GM10248 (cell line): Measurements from ENCODE around the gene EME2.

ENCODE experiments used
- CTCF ChIA-PET: fragments of 300-600 bp; sonication (Branson Sonifier 250); formaldehyde crosslinking; extraction: SDS; loops from one replicate; lab custom pipeline; 2021; ENCODE audit warnings: antibody characterized with exemption; lab: Yijun Ruan, JAX
- POLR2A ChIA-PET: fragments of 350-650 bp; sonication (Branson Sonifier 250); formaldehyde crosslinking; extraction: SDS; loops from one replicate; lab custom pipeline; 2020; ENCODE audit warnings: antibody characterized with exemption; lab: Yijun Ruan, JAX
- DNase-seq: peaks from one replicate; pipeline ENCODE4 v3.0.0; 2012; ENCODE audit errors: extremely low spot score
- TF ChIP-seq, protein P1 (sequence below): IDR thresholded peaks from 2 replicates; pipeline ENCODE4 v1.5.1; 2012; ENCODE audit warnings: mild to moderate bottlenecking, low read depth; ENCODE audit errors: extremely low read depth, missing control alignments, control extremely low read depth

Gene EME2

DNA sequence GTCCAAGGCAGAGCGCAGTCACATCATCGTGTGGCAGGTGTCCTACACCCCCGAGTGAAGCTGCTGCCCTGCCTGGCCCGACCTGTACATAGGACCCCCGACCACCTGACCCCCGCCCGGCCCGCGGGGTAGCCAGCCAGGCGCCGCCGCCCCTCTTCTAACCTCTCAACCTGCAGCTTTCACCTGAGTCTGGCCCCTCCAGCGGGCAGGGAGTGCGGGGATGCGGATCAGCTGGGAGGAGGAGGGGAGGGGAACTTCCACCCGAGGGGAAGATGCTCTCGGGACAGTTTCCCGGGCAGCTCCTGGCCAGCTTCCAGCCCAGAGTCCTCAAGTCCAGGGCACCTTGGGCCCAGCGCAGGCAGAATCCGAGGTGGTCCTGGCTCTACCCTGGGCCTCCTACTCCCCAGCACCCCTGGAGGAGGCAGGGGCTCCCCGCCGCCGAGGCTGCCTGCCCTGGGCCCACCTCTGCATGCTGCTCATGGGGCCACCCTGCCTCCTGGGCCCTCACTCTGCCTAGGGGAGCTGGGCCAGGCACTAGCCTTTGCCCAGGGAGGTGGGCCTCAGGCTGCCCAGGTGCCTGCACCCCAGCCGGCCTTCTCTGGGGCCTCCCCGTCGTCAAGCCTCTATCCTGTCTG lies 3.7 kb upstream of the EME2 start:
- CTCF ChIA-PET: interaction anchor here (1.8 kb wide), 1 partner anchor 45 kb away, joined by 4 read pairs; no protein-coding TSS in a partner anchor
- DNase-seq: no peak
- TF ChIP-seq, protein P1, sequence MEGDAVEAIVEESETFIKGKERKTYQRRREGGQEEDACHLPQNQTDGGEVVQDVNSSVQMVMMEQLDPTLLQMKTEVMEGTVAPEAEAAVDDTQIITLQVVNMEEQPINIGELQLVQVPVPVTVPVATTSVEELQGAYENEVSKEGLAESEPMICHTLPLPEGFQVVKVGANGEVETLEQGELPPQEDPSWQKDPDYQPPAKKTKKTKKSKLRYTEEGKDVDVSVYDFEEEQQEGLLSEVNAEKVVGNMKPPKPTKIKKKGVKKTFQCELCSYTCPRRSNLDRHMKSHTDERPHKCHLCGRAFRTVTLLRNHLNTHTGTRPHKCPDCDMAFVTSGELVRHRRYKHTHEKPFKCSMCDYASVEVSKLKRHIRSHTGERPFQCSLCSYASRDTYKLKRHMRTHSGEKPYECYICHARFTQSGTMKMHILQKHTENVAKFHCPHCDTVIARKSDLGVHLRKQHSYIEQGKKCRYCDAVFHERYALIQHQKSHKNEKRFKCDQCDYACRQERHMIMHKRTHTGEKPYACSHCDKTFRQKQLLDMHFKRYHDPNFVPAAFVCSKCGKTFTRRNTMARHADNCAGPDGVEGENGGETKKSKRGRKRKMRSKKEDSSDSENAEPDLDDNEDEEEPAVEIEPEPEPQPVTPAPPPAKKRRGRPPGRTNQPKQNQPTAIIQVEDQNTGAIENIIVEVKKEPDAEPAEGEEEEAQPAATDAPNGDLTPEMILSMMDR: no peak
- POLR2A ChIA-PET: interaction anchor here (0.9 kb wide), 1 partner anchor 196 kb away, joined by 8 read pairs; the partner anchor contains the start of gene RPS2

DNA sequence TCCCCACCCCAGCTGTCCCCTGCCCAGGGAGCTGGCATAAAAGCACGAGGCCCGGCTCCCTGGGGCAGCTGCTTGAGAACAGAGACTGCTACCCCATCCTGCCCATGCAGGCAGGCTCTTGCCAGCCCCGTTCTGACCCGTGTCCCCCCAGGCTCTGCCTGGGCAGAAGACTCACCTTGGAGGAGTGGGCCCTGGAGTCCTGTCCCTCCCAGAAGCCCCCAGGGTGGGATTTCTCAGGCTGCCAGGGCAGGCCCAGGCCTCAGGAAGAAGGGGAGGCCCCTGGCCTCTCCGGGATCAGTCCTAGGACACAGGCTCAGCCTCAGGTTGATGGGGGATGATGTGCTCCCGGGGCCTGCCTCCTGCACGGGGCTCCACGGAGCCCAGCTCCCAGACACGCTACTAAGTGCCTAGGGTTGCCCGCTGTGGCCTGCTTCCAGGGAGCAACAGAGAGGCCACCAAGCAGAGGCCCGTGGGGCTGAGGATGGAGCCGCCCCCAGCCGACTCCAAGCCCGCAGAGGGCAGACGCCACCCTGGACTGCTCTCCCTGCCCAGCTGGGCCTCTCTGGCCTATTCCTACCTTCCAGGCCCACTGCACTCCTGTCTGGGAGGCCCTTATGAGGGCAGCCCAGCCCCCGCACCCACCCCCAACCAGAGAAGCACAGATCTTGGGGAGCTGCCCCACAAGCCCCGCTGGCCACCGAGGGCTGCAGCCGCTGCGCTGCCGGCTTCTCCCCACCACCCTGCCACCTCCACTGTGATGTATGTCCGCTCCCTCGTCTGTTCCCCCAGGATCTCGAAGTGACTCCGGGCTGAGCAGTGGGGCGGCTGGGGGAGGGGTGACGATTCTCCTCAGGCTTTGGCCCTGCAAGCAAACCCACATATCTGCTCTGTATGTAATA lies 3.0 kb upstream of the EME2 start:
- TF ChIP-seq, protein P1: no peak
- no peak for DNase-seq
- ChIA-PET CTCF (interaction anchor here (1.8 kb wide), 1 partner anchor 46 kb away, joined by 4 read pairs; no protein-coding TSS in a partner anchor), POLR2A (interaction anchor here (0.9 kb wide), 1 partner anchor 195 kb away, joined by 8 read pairs; the partner anchor contains the start of gene RPS2)

DNA sequence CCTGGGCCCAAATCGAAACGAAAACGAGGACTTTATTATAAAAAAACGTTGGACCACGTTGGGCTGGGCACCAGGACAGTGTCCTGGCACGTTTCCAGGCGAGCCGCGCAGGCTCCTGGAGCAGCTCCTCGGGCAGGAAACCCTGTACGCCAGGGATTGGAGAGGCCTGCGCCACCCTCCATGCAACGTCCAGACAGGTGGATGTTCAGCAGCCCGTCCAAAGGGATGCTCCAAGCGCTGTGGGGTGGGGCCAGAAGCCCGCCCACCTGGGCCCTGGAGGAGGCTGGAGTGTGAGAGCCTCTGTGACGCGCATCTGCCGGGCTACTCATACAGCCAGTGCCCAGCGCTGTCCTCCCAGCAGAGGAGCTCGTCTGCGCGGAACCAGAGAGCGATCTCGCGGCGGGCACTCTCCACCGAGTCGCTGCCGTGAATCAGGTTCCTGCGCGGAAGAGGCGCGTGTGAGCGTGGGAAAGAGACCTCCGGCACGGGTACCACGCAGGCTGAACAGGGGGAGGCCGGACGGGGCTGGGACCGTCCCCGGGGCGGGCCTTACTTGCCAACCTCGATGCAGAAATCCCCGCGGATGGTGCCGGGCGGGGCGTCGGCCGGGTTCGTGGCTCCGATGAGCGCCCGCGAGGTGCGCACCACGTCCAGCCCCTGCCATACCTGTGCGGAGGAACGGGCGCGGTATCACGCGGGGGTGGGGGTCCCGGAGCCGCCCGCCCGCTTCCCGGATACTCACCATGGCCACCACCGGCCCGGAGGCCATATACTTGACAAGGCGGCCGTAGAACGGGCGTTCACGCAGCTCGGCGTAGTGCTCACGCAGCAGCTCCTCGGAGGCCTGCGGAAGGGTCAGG lies 2.1 kb upstream of the EME2 start:
- peak; percentile 76 for DNase-seq
- CTCF ChIA-PET: interaction anchor here (0.8 to 1.8 kb wide), 2 partner anchors 12 to 47 kb away, joined by 4 read pairs; partner anchors contain the start of genes NUBP2 and SPSB3

DNA sequence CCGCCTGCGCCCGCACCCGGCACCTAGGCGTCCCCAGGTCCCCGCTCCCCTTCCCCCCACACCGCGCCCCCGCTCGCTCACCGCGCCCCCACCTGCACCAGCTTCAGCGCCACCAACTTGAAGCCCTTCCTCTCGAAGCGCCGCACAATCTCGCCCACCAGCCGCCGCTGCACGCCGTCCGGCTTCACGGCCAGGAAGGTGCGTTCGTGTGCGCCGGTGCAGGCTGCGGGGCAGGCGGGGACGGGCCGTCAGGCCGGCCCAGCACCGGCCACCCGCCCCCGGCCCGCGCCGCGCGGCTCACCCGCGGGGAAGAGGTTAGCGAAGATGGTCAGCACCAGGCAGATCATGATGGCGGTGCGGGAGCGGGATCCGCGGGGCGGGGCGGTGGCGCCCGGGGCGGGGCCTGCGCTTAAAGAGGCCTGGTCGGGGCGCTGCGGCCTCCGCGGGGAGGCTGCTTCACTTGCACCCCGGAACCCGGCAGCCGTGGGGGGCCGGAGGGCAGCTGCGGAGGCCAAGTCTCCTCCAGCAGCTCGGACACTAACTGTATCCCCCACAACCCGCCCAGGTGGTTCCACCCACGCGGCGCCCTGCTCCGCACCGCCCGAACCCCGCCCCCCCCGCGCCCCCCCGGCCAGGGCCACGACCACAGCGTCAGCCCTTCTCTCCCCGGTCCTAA lies 1.3 kb upstream of the EME2 start, which contains the start of gene NME3:
NME3 (minus strand) TSS at position 356 of the 676 bp plus-strand sequence; CDS start at position 347, 9 bp downstream.
- TF ChIP-seq, protein P1: no peak
- peak; percentile 88 for DNase-seq
- ChIA-PET CTCF (interaction anchor here (0.8 to 2.7 kb wide), 3 partner anchors 11 to 66 kb away, joined by 4 to 15 read pairs (median 9); partner anchors contain the start of genes MAPK8IP3, NUBP2 and SPSB3), POLR2A (interaction anchor here (2.4 kb wide), 1 partner anchor 12 kb away, joined by 11 read pairs; the partner anchor contains the start of genes NUBP2 and SPSB3)

More for the DNA sequence above, 2.1 kb upstream of the EME2 start:
- POLR2A ChIA-PET: no interaction called here
- TF ChIP-seq, protein P1: no peak

DNA sequence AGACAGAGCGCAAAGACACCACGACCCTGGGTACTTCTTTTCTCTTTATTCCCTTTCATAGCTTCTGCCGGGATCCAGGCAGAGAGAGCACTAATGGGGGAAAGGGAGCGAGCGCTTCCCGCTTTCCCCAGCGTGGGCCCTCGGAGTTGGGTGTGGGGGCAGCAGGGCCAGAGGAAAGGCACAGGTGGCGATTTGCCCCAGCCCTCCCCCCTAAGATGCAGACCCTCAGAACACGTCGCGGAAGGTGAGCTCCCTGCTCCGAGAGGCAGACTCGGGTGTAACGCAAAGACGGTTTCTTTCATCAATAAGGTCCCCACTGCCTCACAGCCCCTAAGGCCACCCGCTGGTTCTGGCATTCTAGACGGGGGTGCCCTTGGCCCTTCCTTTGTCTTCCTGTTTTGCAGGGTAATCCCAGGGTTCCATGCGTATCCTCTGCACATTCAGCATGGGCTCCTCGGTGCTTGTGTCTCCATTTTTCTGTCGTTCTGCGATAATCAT lies 697 bp upstream of the EME2 start:
- DNase-seq: no peak
- TF ChIP-seq, protein P1: no peak

More for the DNA sequence above, 697 bp upstream of the EME2 start:
- CTCF ChIA-PET: interaction anchor here (1.2 to 2.7 kb wide), 4 partner anchors 11 to 157 kb away, joined by 3 to 15 read pairs (median 6); partner anchors contain the start of genes MAPK8IP3, NUBP2 and SPSB3
- POLR2A ChIA-PET: interaction anchor here (2.4 kb wide), 1 partner anchor 11 kb away, joined by 11 read pairs; the partner anchor contains the start of genes NUBP2 and SPSB3
